ENCODE results near the gene ANXA5. TPM values are rescaled to one million over a fixed set of nuclear protein-coding genes. Genes with fewer than 3 reads are reported as not detected.

ANXA5 gene
- total RNA-seq, 1 experiment from 2014 or later: 231 TPM

DNA sequence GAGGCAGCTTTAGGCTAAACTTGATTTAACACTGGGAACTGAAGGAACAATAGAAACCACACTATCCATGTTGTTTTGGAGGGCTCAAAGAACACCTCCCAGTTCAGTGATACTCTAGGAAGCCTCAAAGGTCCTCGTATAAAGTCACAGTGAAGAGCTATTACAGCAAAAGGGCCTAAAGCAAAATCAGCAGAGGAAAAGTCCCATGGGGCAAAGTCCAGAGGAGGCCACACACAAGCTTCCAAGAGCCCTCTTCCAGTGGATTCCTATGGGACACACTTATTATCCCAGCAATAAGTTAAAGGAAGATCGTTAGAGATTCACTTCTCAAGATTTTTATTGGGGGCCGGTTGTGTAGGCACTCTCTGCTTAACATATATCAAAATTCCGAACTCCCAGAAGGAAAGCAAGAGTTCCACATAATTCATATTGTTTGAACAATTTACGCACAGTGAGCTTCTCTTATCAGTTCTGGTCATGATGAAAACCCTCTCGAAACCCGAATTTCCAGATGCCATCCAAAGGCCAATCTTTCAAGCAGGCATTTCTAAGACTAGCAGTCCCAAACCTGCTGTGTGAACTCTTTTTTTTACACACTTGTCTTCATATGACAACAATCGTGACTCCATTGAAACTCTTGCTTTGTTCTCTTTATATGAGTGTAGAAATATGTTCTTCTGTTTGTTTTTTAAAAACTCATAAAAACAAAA, 53.7 kb downstream of the ANXA5 start:
- no peak overlapping the region for H2AFZ ChIP-seq (ENCODE audit: low read length)
- H2AK5ac ChIP-seq (ENCODE audit: insufficient read length, low read length): no peak overlapping the region

More for the DNA sequence above, 53.7 kb downstream of the ANXA5 start:
- H3K79me1 ChIP-seq (ENCODE audit: insufficient read depth, low read depth, low read length, poor library complexity, severe bottlenecking): no peaks in the 10 kb centered on the region
- H4K20me1 ChIP-seq (ENCODE audit: control insufficient read depth, insufficient read depth, insufficient read length): no peaks in the 10 kb centered on the region
- H3K9ac ChIP-seq (ENCODE audit: extremely low read depth, insufficient read length, low read length): no peak overlapping the region
- Mint-ChIP-seq H3K27me3 (ENCODE audit: low read depth) (no peaks in the 10 kb centered on the region), H3K4me1 (peaks cover 0 to 9% of the 10 kb centered on the region in 2 experiments; a peak in 2 of 4 replicates), H3K4me3 (no peak overlapping the region), H3K9me3 (no peaks in the 10 kb centered on the region), H3K36me3 (ENCODE audit: insufficient read depth in 1 of 3, low read depth in 3 of 3) (no peaks in the 10 kb centered on the region), H3K27ac (no peak overlapping the region)
- no peak overlapping the region for H2BK5ac ChIP-seq (ENCODE audit: insufficient read length, low read length)
- no peak overlapping the region for H2BK20ac ChIP-seq (ENCODE audit: low read depth, low read length, poor library complexity, severe bottlenecking)
- no peak overlapping the region for H3T11ph ChIP-seq (ENCODE audit: low read length)
- no peak overlapping the region for H3K4me2 ChIP-seq (ENCODE audit: insufficient read depth, insufficient read length, low read length)
- no peaks in the 10 kb centered on the region for H3K23me2 ChIP-seq (ENCODE audit: insufficient read length, low read depth, low read length, poor library complexity, severe bottlenecking)
- TF ChIP-seq CTCF (conservative IDR thresholded peaks at IDR 0.05): no peak
- H3K79me2 ChIP-seq (ENCODE audit: insufficient read depth, low read length): no peaks in the 10 kb centered on the region
- H2BK12ac ChIP-seq (ENCODE audit: insufficient read length, low read depth, low read length): no peak overlapping the region
- no peaks in the 10 kb centered on the region for H3K4me1 ChIP-seq (ENCODE audit: insufficient read depth, low read length)
- H3K18ac ChIP-seq (ENCODE audit: insufficient read length, low read depth, low read length): no peak overlapping the region
- no peak overlapping the region for H3K27ac ChIP-seq (ENCODE audit: insufficient read length, low read depth, low read length)
- DNase-seq: no peak
- WGBS (ENCODE audit: extremely low coverage, insufficient read length, low lambda C conversion rate): no CpG with 5 or more reads among the region's 8 CpGs
- no peaks in the 10 kb centered on the region for H3K9me3 ChIP-seq (ENCODE audit: control insufficient read depth, low read depth, low read length)
- H3K14ac ChIP-seq (ENCODE audit: insufficient read depth, low read length): no peak overlapping the region
- H4K5ac ChIP-seq (ENCODE audit: insufficient read length, low read depth, low read length): no peak overlapping the region
- H3K27me3 ChIP-seq (ENCODE audit: insufficient read depth, low read length): no peaks in the 10 kb centered on the region
- H2BK120ac ChIP-seq (ENCODE audit: low read depth, low read length, poor library complexity, severe bottlenecking): no peak overlapping the region
- H3K23ac ChIP-seq (ENCODE audit: insufficient read length, low read depth, low read length): no peak overlapping the region
- H4K91ac ChIP-seq (ENCODE audit: insufficient read length, low read depth, low read length): no peak overlapping the region
- H4K8ac ChIP-seq (replicated peaks; ENCODE audit: insufficient read length, low read depth, low read length): no peak overlapping the region
- H2BK15ac ChIP-seq (ENCODE audit: low read depth, low read length): no peak overlapping the region
- no peak overlapping the region for H3K56ac ChIP-seq (ENCODE audit: insufficient read length, low read depth, low read length)
- H3K4ac ChIP-seq (ENCODE audit: low read depth, low read length): no peak overlapping the region
